HepG2 (cell line): ENCODE results near the gene ETV1. TPM values are rescaled to one million over a fixed set of nuclear protein-coding genes. Genes with fewer than 3 reads are reported as not detected.

Experiments
- ATAC-seq: fragments of 200-7000 bp; cut with Tn5 transposase; 3 replicates; pipeline ENCODE4 v1.9.1; 2020; ENCODE audit warnings: mild to moderate bottlenecking, moderate library complexity
- BruUV-seq: library from RNA; stranded (reverse); fragments of 400-500 nt; replicated peaks from 2 replicates; lab custom pipeline; 2021; lab: Mats Ljungman, UMichigan
- CTCF ChIA-PET: fragments of 300-600 bp; formaldehyde crosslinking; extraction: SDS; loops from one replicate; lab custom pipeline; 2021; ENCODE audit warnings: low total read pairs, inconsistent platforms, low intra/inter-chr PET ratio; lab: Yijun Ruan, JAX
- POLR2A ChIA-PET: fragments of 350-600 bp; sonication (Branson Sonifier 250); formaldehyde crosslinking; loops from one replicate; lab custom pipeline; 2020; ENCODE audit warnings: antibody characterized with exemption, inconsistent platforms; lab: Yijun Ruan, JAX
- DNase-seq: peaks from one replicate; pipeline ENCODE4 v3.0.0-alpha.2; 2015; ENCODE audit warnings: low spot score
- FAIRE-seq: peaks from 3 replicates; lab custom pipeline; 2011; peaks lifted over from hg19 to GRCh38; lab: Jason Lieb, UNC
- H2AFZ ChIP-seq: one replicate; pipeline ENCODE4 v1.6.1; 2011; ENCODE audit warnings: low read length, inconsistent platforms
- H3K27ac ChIP-seq: fragments of 300-600 bp; 3 replicates; pipeline ENCODE4 v1.8.0; 2011; ENCODE audit warnings: mixed run types, mild to moderate bottlenecking, mixed read lengths, low read length, inconsistent platforms; ENCODE audit not compliant: insufficient read depth; ENCODE audit errors: extremely low read length
- H3K27me3 ChIP-seq, 2 experiments: fragments of 200-600 bp in 1 of 2; 2 replicates in 1 of 2; 3 replicates in 1 of 2; pipeline versions ENCODE4 v1.6.0 to v1.8.0; 2011; ENCODE audit warnings: low read length in 2 of 2, mild to moderate bottlenecking in 2 of 2, moderate library complexity in 2 of 2, inconsistent platforms in 1 of 2; ENCODE audit not compliant: insufficient read depth in 2 of 2, control insufficient read depth in 1 of 2
- H3K36me3 ChIP-seq, 2 experiments: fragments of 200-600 bp in 1 of 2; replicated peaks in 1 of 2; 2 replicates in 1 of 2; 3 replicates in 1 of 2; pipeline versions ENCODE4 v1.5.1 to v1.8.0; 2011; ENCODE audit warnings: low read length in 2 of 2, inconsistent platforms in 1 of 2; ENCODE audit not compliant: insufficient read depth in 2 of 2, control insufficient read depth in 1 of 2
- H3K4me1 ChIP-seq: 2 replicates; pipeline ENCODE4 v1.5.1; 2012; ENCODE audit warnings: low read length, inconsistent platforms; ENCODE audit not compliant: insufficient read depth
- H3K4me2 ChIP-seq: 2 replicates; pipeline ENCODE4 v1.6.0; 2011; ENCODE audit warnings: low read depth, low read length, inconsistent platforms
- H3K4me3 ChIP-seq, 3 experiments: fragments of 200-600 bp in 1 of 3; sonication (generic), shearing (Covaris generic) in 1 of 3; replicated peaks in 1 of 3; 2 replicates each; pipeline ENCODE4 v1.5.1; 2011 to 2016; ENCODE audit warnings: low read length in 3 of 3, inconsistent platforms in 2 of 3, low read depth in 2 of 3, mild to moderate bottlenecking in 2 of 3, control low read depth in 1 of 3, mixed read lengths in 1 of 3; ENCODE audit not compliant: insufficient read depth in 1 of 3
- H3K79me2 ChIP-seq: one replicate; pipeline ENCODE4 v1.6.1; 2011; ENCODE audit warnings: low read length, inconsistent platforms; ENCODE audit not compliant: insufficient read depth
- H3K9ac ChIP-seq: 2 replicates; pipeline ENCODE4 v1.6.0; 2011; ENCODE audit warnings: mild to moderate bottlenecking, low read depth, low read length, inconsistent platforms; ENCODE audit not compliant: insufficient read depth
- H3K9me3 ChIP-seq: 2 replicates; pipeline ENCODE4 v1.5.1; 2012; ENCODE audit warnings: mild to moderate bottlenecking, low read length
- H4K20me1 ChIP-seq: 2 replicates; pipeline ENCODE4 v1.6.0; 2011; ENCODE audit warnings: inconsistent platforms, mild to moderate bottlenecking, low read length, moderate library complexity; ENCODE audit not compliant: insufficient read depth
- ADNP ChIP-seq: sonication (generic); formaldehyde crosslinking; IDR thresholded peaks from 2 replicates; pipeline ENCODE4 v1.4.0; 2020; ENCODE audit warnings: missing genetic modification reagents
- FIP1L1 ChIP-seq: fragments of 200-400 bp; formaldehyde crosslinking; IDR thresholded peaks from 2 replicates; pipeline ENCODE4 v1.6.1; 2018; ENCODE audit warnings: low read depth, mild to moderate bottlenecking, low read length, moderate library complexity, borderline replicate concordance; ENCODE audit not compliant: insufficient read depth
- GATA4 ChIP-seq: sonication (generic); IDR thresholded peaks from 2 replicates; pipeline ENCODE4 v1.6.1; 2016; ENCODE audit warnings: antibody characterized with exemption, low read depth, borderline replicate concordance
- HNRNPK ChIP-seq: fragments of 200-400 bp; formaldehyde crosslinking; IDR thresholded peaks from 2 replicates; pipeline ENCODE4 v1.6.1; 2018; ENCODE audit warnings: low read length, low read depth, moderate library complexity, mild to moderate bottlenecking; ENCODE audit not compliant: poor library complexity, severe bottlenecking
- MTA1 ChIP-seq: sonication (generic); formaldehyde crosslinking; IDR thresholded peaks from 2 replicates; pipeline ENCODE4 v1.4.0; 2020; ENCODE audit warnings: missing genetic modification reagents, mild to moderate bottlenecking, borderline replicate concordance
- PITX1 ChIP-seq: sonication (generic); formaldehyde crosslinking; IDR thresholded peaks from 2 replicates; pipeline ENCODE4 v1.5.1; 2020; ENCODE audit warnings: mild to moderate bottlenecking, missing genetic modification reagents
- RBM39 ChIP-seq: fragments of 200-400 bp; formaldehyde crosslinking; IDR thresholded peaks from one replicate; pipeline ENCODE4 v1.6.1; 2018; ENCODE audit warnings: antibody characterized with exemption, mild to moderate bottlenecking, low read depth, low read length; ENCODE audit not compliant: poor library complexity, severe bottlenecking
- TARDBP ChIP-seq: sonication (generic); formaldehyde crosslinking; IDR thresholded peaks from 2 replicates; pipeline ENCODE4 v1.8.0; 2022; ENCODE audit warnings: mild to moderate bottlenecking, missing genetic modification reagents
- WGBS: methylation state at CpG from one replicate; pipeline ENCODE4 v1.1.6; 2017; ENCODE audit warnings: low lambda C conversion rate; 5-methylcytosine and 5-hydroxymethylcytosine counted together
- in situ Hi-C: cut with HindIII; loops from 2 replicates; pipeline ENCODE4 v1.10.0; 2017; ENCODE audit warnings: low pct_unique_long_range_greater_than_20kb; ENCODE audit not compliant: extremely low pct_ligation_motif_present
- intact Hi-C: fragments of 100-400 bp; cut with micrococcal nuclease; formaldehyde crosslinking; loops from one replicate; pipeline ENCODE4 v1.10.0; 2022; ENCODE audit not compliant: unreplicated experiment
- polyA plus RNA-seq, 8 experiments: library from polyadenylated mRNA; depleted of rRNA in 3 of 8; stranded (reverse) in 7 of 8; unstranded in 1 of 8; fragments of >200 nt; fragmentation: Illumina TruSeq in 4 of 8; extraction: Trizol in 4 of 8; gene quantifications; 2 replicates each; pipeline versions ENCODE4 v1.2.1 to v1.2.3, GENCODE V29; 2011 to 2016; ENCODE audit warnings: low read depth in 4 of 8, missing spikeins in 1 of 8, mixed read lengths in 1 of 8; ENCODE audit not compliant: insufficient read depth in 1 of 8
- total RNA-seq, 5 experiments: library from RNA; depleted of rRNA; stranded (reverse); fragments of >200 nt; fragmentation: Illumina TruSeq; extraction: Trizol; gene quantifications; 2 replicates each; pipeline ENCODE4 v1.2.3, GENCODE V29; 2016; ENCODE audit warnings: low read depth in 1 of 5
- TF ChIP-seq, protein P1 (sequence below): conservative IDR thresholded peaks from 2 replicates; pipeline ENCODE4 v1.6.1; 2018; ENCODE audit warnings: missing genetic modification reagents
- TF ChIP-seq, protein P2 (sequence below): sonication (generic); formaldehyde crosslinking; IDR thresholded peaks from 2 replicates; pipeline ENCODE4 v1.4.0; 2020; ENCODE audit warnings: missing genetic modification reagents
- TF ChIP-seq, protein P3 (sequence below): sonication (generic); formaldehyde crosslinking; IDR thresholded peaks from 2 replicates; pipeline ENCODE4 v1.8.1; 2023; ENCODE audit warnings: mild to moderate bottlenecking, moderate library complexity, missing genetic modification reagents
- TF ChIP-seq, protein P4 (sequence below): sonication (generic); formaldehyde crosslinking; IDR thresholded peaks from 2 replicates; pipeline ENCODE4 v1.4.0; 2020; ENCODE audit warnings: mild to moderate bottlenecking, missing genetic modification reagents, borderline replicate concordance
- TF ChIP-seq, protein P5 (sequence below): sonication (generic); formaldehyde crosslinking; IDR thresholded peaks from 2 replicates; pipeline ENCODE4 v1.4.0; 2020; ENCODE audit warnings: missing genetic modification reagents, low read depth, mild to moderate bottlenecking, borderline replicate concordance

ETV1 gene
- total and polyA plus RNA-seq, 2 of the 13 experiments (the other 11 are each of a cell fraction or from before 2014, with no cell fraction given) = 0.04 to 0.24 TPM

DNA sequence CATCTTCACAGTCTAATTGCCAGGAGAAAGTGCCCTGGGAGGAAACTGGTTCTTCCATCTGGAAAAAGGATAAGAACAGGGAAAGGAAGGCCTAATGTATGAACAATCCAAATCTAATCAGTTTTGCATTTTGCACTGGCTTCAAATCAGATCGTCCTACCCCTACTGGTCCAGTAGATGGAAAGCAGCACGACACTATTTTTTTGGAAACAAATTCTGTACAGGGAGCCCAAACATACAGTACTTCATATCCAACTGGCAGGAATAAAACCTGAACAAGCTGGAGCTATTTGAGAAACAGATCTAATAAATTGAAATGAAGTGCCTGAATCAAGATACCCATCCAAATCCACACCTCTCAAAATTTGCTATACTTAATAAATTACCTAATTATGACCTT lies 36.5 kb downstream of the ETV1 start (continued):
- TF ChIP-seq, protein P1, sequence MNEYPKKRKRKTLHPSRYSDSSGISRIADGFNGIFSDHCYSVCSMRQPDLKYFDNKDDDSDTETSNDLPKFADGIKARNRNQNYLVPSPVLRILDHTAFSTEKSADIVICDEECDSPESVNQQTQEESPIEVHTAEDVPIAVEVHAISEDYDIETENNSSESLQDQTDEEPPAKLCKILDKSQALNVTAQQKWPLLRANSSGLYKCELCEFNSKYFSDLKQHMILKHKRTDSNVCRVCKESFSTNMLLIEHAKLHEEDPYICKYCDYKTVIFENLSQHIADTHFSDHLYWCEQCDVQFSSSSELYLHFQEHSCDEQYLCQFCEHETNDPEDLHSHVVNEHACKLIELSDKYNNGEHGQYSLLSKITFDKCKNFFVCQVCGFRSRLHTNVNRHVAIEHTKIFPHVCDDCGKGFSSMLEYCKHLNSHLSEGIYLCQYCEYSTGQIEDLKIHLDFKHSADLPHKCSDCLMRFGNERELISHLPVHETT (CRISPR knock-in tag) = no peak
- no peak for TF ChIP-seq RBM39
- TF ChIP-seq, protein P2, sequence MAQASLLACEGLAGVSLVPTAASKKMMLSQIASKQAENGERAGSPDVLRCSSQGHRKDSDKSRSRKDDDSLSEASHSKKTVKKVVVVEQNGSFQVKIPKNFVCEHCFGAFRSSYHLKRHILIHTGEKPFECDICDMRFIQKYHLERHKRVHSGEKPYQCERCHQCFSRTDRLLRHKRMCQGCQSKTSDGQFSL (CRISPR knock-in tag) = no peak
- TF ChIP-seq GATA4 = no peak
- no peak for TF ChIP-seq HNRNPK

DNA sequence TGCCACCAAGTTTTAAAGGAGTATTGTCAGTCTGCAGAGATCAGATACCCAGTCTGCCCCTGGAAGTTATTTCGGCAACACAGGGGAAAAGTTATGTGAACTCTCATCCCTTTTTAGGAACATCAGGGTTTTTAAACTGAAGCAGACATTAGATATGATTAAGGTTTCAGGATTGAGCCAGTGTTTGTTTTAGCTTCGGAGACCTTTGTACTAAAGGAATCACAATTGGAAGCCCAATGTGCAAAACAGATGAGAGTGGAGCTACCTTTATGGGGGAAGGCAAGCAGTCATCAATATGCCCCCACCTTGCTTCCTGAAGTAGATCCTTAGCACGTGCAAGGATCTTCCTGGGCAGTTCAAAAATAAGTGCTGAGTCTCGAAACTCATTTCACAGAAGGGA lies 39.5 kb downstream of the ETV1 start:
- BruUV-seq = no TSS peak
- H3K9me3 ChIP-seq = peaks cover 90% of the 10 kb centered on the region
- H3K4me1 ChIP-seq = no peaks in the 10 kb centered on the region
- no peak overlapping the region for H3K4me3 ChIP-seq
- no peaks in the 10 kb centered on the region for H3K27me3 ChIP-seq
- H4K20me1 ChIP-seq = no peaks in the 10 kb centered on the region
- H2AFZ ChIP-seq = no peak overlapping the region
- no peaks in the 10 kb centered on the region for H3K79me2 ChIP-seq
- no peak for FAIRE-seq
- no peak for ATAC-seq
- no peaks in the 10 kb centered on the region for H3K36me3 ChIP-seq
- H3K4me2 ChIP-seq = no peak overlapping the region
- intact Hi-C loops = no loop called here
- no peak overlapping the region for H3K9ac ChIP-seq
- POLR2A ChIA-PET = no interaction called here
- CTCF ChIA-PET = no interaction called here
- WGBS = 18% methylated on average over 4 of the region's 4 CpGs
- in situ Hi-C loops = no loop called here
- no peak for DNase-seq
- H3K27ac ChIP-seq = no peak overlapping the region
- TF ChIP-seq PITX1 (CRISPR knock-in tag) (no peak), ADNP (no peak), MTA1 (CRISPR knock-in tag) (no peak), FIP1L1 (no peak), TARDBP (no peak)
- TF ChIP-seq, protein P3, sequence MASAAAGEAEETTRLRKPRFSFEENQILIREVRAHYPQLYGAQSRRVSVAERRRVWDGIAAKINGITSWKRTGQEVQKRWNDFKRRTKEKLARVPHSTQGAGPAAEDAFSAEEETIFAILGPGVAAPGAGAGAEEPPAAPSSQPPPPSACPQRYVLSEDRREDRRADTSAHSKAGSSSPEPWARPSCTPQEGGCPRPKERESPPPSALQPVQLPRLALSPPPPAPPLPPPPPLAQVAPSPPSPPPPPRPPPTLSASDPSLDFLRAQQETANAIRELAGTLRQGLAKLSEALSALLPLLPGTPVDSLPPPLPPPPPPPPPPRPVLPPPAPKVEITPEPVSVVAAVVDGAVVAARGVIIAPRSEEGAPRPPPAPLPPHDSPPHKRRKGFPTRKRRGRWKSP (CRISPR knock-in tag) = no peak
- TF ChIP-seq, protein P4, sequence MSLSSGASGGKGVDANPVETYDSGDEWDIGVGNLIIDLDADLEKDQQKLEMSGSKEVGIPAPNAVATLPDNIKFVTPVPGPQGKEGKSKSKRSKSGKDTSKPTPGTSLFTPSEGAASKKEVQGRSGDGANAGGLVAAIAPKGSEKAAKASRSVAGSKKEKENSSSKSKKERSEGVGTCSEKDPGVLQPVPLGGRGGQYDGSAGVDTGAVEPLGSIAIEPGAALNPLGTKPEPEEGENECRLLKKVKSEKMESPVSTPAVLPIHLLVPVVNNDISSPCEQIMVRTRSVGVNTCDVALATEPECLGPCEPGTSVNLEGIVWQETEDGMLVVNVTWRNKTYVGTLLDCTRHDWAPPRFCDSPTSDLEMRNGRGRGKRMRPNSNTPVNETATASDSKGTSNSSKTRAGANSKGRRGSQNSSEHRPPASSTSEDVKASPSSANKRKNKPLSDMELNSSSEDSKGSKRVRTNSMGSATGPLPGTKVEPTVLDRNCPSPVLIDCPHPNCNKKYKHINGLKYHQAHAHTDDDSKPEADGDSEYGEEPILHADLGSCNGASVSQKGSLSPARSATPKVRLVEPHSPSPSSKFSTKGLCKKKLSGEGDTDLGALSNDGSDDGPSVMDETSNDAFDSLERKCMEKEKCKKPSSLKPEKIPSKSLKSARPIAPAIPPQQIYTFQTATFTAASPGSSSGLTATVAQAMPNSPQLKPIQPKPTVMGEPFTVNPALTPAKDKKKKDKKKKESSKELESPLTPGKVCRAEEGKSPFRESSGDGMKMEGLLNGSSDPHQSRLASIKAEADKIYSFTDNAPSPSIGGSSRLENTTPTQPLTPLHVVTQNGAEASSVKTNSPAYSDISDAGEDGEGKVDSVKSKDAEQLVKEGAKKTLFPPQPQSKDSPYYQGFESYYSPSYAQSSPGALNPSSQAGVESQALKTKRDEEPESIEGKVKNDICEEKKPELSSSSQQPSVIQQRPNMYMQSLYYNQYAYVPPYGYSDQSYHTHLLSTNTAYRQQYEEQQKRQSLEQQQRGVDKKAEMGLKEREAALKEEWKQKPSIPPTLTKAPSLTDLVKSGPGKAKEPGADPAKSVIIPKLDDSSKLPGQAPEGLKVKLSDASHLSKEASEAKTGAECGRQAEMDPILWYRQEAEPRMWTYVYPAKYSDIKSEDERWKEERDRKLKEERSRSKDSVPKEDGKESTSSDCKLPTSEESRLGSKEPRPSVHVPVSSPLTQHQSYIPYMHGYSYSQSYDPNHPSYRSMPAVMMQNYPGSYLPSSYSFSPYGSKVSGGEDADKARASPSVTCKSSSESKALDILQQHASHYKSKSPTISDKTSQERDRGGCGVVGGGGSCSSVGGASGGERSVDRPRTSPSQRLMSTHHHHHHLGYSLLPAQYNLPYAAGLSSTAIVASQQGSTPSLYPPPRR (CRISPR knock-in tag) = no peak
- TF ChIP-seq, protein P5, sequence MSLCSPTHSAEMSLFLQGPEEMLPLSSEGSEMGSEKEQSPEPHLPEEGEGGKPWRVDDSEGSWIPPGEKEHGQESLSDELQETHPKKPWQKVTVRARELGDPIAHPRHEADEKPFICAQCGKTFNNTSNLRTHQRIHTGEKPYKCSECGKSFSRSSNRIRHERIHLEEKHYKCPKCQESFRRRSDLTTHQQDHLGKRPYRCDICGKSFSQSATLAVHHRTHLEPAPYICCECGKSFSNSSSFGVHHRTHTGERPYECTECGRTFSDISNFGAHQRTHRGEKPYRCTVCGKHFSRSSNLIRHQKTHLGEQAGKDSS (CRISPR knock-in tag) = no peak
